GM12864 (cell line): ENCODE measurements around the gene GLB1L.

ENCODE experiments used
- DNase-seq: peaks from one replicate; pipeline ENCODE4 v3.0.0-alpha.2; 2011; ENCODE audit warnings: low read depth
- H3K4me3 ChIP-seq: 2 replicates; pipeline ENCODE4 v1.5.1; 2011; ENCODE audit warnings: mild to moderate bottlenecking, low read depth, low read length, control low read depth
- TF ChIP-seq, protein P1 (sequence below): IDR thresholded peaks from 2 replicates; pipeline ENCODE4 v1.5.1; 2011; ENCODE audit warnings: low read depth, mild to moderate bottlenecking, moderate library complexity, low read length, control low read depth, inconsistent platforms; ENCODE audit errors: missing control alignments

The GLB1L gene

GRCh38 chr2:219245148-219245898 lies at the start of gene GLB1L, which contains the start of gene STK16:
Gene GLB1L (minus strand): TSS chr2:219245444. CDS start chr2:219243573, 1,871 bp downstream.
Gene STK16 (plus strand): TSS chr2:219245479. CDS start chr2:219246000, 521 bp downstream.
- H3K4me3 ChIP-seq: peak within 1 kb of the TSS; percentile 94
- TF ChIP-seq, protein P1, sequence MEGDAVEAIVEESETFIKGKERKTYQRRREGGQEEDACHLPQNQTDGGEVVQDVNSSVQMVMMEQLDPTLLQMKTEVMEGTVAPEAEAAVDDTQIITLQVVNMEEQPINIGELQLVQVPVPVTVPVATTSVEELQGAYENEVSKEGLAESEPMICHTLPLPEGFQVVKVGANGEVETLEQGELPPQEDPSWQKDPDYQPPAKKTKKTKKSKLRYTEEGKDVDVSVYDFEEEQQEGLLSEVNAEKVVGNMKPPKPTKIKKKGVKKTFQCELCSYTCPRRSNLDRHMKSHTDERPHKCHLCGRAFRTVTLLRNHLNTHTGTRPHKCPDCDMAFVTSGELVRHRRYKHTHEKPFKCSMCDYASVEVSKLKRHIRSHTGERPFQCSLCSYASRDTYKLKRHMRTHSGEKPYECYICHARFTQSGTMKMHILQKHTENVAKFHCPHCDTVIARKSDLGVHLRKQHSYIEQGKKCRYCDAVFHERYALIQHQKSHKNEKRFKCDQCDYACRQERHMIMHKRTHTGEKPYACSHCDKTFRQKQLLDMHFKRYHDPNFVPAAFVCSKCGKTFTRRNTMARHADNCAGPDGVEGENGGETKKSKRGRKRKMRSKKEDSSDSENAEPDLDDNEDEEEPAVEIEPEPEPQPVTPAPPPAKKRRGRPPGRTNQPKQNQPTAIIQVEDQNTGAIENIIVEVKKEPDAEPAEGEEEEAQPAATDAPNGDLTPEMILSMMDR: no peak
- peak; percentile 72 for DNase-seq

GRCh38 chr2:219294356-219295351 lies 49.4 kb upstream of the GLB1L start:
- peak overlapping the region; percentile 38 for H3K4me3 ChIP-seq
- peak; percentile 73 for DNase-seq
- TF ChIP-seq, protein P1: peak; percentile 97

DNA sequence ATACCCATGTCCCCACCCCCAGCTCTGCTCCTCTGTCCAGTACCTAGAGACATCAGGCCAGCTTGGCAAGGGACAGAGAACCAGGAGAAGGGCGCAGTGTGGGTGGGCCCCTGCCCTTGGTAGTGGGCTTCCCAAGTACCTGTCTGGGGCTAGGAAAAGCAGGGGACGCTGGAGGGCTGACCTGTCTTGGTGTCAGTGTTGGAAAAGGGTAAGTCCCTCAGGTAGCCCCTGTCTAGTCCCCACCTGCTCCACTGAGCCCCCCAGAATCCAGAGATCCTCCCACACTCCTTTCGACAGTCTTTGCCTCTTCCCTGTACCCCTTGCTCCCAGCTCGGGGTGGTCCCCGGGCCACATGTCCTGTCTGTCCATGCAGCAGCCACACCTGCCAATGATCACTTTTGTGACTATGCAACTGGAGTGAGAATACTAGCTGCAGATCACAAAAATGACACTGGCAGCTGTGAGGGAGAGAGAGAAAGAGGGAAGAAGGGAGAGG lies 48.5 kb upstream of the GLB1L start:
- no peak overlapping the region for H3K4me3 ChIP-seq
- TF ChIP-seq, protein P1: no peak
- no peak for DNase-seq

DNA sequence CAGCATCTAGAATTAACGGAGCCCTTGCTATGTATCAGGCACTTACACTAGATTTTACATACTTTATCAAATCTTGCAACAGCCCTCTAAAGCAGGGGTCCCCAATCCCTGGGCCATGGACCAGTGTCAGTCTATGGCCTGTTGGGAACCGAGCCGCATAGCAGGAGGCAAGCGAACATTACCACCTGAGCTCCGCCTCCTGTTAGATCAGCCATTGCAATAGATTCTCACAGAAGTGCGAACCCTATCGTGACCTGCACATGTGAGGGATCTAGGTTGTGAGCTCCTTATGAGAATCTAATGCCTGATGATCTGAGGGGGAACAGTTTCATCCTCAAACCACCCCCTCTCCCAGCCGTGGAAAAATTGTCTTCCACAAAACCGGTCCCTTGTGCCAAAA lies 47.4 kb upstream of the GLB1L start:
- DNase-seq: no peak
- TF ChIP-seq, protein P1: no peak
- no peak overlapping the region for H3K4me3 ChIP-seq

DNA sequence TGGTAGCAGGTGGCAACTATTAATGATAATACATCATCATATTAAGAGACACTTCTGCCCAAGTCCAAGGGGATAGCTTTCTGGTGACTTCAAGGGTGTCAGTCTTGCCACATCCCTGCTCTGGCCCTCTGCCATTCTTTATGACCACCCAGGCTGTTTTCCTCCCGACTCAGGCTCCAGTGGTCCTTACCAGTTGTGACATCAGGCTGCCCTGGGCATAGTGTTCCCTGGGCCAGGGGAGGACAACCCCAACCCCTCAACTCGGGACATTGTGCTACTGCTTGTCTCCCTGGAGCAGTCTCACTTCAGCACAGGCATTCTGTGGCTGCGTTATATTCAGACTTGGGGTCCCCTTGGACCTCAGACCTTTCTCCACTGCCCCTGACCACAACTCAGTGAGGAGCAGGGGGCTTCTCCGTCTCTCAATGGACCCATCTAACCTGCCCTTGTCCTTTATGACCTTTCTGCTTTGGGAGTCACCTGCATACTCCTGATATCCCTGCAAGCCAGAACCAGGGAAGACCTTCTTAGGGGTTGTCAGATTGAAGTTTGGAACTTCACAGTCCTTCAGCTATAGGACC lies 46.8 kb upstream of the GLB1L start:
- TF ChIP-seq, protein P1: no peak
- H3K4me3 ChIP-seq: no peak overlapping the region
- no peak for DNase-seq

DNA sequence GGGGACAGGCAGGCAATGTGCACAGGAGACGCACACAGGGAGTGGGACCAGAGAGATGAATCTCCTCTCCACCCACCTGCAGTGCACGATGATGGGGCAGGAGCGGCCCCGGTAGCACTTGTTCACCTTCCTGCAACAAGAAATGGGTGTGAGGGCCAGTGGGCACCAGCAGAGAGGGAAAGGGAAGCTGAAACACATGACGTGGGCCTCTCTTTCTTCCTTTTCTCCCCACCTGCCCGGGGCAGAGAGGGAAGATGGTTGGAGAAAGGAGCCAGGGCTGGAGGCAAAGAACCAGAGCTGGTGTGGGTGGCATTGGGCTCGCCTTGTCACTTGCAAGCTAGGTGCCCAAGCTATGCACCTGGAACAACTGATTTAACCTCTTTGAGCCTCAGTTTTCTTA lies 46.1 kb upstream of the GLB1L start:
- no peak overlapping the region for H3K4me3 ChIP-seq
- DNase-seq: no peak
- TF ChIP-seq, protein P1: no peak
